GM12864 (cell line): ENCODE results near the gene STEAP3.

Experiments used
- DNase-seq: peaks from one replicate; pipeline ENCODE4 v3.0.0-alpha.2; 2011; ENCODE audit warnings: low read depth
- H3K4me3 ChIP-seq: 2 replicates; pipeline ENCODE4 v1.5.1; 2011; ENCODE audit warnings: mild to moderate bottlenecking, low read depth, low read length, control low read depth
- CTCF ChIP-seq: IDR thresholded peaks from 2 replicates; pipeline ENCODE4 v1.5.1; 2011; ENCODE audit warnings: low read depth, mild to moderate bottlenecking, moderate library complexity, low read length, control low read depth, inconsistent platforms; ENCODE audit errors: missing control alignments

Gene STEAP3

DNA sequence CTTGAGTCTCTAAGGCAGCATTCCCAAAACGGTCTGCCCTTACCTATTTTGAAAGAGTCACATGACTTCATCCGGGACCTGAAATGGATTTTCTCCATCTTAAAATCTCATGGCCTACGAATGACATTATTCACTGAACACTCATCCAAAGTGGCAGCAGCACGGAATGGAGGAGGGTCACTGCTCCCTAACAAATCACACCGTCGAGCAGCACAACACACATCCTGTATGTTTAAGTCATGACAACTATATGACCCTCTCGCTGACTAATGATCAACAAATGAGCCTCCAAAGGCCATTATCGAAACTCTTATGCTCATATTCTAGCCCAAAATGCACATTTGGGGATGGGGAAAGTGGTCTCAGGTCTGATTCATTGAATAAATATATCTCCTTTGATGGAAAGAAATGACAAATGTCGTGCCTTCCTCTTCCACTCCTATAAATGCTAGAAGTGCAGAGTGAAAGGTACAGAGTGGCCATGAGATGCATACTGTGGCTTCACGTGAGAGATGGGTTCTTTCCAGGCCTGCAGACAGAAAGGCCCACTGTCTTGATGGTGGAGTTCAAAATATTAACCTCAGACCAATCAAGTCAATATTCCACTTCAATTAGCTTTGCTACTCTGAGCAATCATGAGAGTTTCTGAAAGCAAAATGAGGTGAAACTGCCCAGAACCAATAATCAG lies 72.2 kb downstream of the STEAP3 start:
- no peak for DNase-seq
- H3K4me3 ChIP-seq = no peak overlapping the region
- TF ChIP-seq CTCF = no peak

DNA sequence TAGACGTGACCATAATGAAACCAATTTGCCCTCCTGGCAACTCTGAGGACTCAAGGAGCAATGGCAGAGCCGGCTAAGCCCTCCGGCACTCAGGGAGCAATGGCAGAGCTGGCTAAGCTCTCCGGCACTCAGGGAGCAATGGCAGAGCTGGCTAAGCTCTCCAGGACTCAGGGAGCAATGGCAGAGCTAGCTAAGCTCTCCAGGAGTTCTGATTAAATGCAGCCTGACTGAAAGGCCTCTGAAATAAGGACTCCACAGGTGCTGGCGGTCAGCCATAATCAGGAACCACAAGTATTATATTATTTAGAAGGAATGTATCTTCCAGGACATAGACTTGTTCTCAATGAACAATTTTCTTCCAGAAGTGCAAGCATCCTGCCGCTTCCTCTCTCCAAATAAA lies 77.8 kb downstream of the STEAP3 start:
- DNase-seq = no peak
- H3K4me3 ChIP-seq = no peak overlapping the region
- TF ChIP-seq CTCF = no peak

DNA sequence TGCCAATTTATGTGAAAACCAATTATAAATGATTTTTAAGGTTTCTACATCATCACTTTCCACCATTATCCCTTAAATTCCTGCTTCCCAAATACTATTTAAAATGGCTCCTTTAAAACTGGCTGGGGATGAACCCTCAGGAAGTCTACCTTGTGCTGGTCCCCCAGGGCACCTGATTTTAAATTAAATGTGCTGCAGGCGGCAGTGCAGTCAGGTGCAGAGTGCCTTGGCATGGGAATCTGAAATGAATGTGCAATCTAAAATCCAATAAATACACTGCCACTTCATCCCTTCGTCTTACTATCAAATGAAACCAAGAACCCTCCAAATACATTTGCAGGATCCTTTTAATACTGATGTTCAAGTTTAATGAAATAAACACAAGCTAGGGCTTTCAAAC lies 81.2 kb downstream of the STEAP3 start:
- H3K4me3 ChIP-seq = no peak overlapping the region
- no peak for TF ChIP-seq CTCF

DNA sequence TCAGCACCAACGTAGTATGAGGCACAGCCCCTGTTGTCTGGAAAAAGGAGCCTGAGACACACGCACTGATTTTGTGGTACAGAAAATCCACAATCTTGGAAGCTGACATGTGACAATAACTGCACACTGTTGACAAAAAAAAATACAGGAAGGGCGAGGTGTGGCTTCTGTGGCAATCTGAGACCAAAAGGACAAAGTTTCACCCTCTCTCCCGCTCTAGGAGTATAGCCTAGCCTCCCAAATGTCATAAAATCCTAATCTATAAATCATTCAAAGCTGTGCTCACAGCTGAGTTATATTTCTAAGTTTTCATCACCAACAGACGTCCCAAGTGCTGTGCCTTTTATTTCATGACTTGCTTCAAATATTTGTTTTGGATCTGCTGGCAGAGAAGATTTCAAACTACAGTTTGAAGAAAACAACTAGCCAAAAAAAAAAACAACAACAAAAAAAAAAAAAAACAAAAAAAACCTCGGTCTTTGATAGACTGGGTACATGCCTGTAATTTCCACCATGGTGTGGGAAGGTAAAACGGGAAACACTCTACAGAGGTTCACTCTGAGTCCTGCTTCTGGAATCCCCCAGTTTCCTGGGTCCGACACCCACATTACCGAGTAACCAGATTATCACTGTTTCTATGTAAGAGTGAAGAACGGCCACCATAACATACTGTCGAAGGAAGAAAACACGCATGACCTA lies 82.0 kb downstream of the STEAP3 start:
- H3K4me3 ChIP-seq = no peak overlapping the region
- DNase-seq = no peak
- TF ChIP-seq CTCF = no peak

More for the DNA sequence above, 81.2 kb downstream of the STEAP3 start:
- no peak for DNase-seq

- no peak for TF ChIP-seq CTCF
- no peak for DNase-seq
- no peak overlapping the region for H3K4me3 ChIP-seq
Observed at GRCh38 chr2:119306196-119306590, 82.6 kb downstream of the STEAP3 start.

- no peak overlapping the region for H3K4me3 ChIP-seq
- no peak for DNase-seq
- TF ChIP-seq CTCF = no peak
Observed at GRCh38 chr2:119307419-119308140, 83.9 kb downstream of the STEAP3 start.
